ACHN (cell line): Measurements from ENCODE around the gene SOX5.
"Not testable (repeated sequence)": the region's sequence is repeated elsewhere in the genome, so short reads cannot be mapped to it uniquely, and the experiment has no call there.

Experiments
- DNase-seq: peaks from one replicate; pipeline ENCODE4 v3.0.0-alpha.2; 2015
- in situ Hi-C: cut with HindIII; loops from 2 replicates; pipeline ENCODE4 v1.10.0; 2017; ENCODE audit warnings: low sequenced_read_pairs, low pct_ligation_motif_present, low pct_unique_long_range_greater_than_20kb

The SOX5 gene

GRCh38 chr12:23722655-23723054, 226.8 kb downstream of the SOX5 start:
- in situ Hi-C loops: no loop called here
- no peak for DNase-seq

GRCh38 chr12:23721268-23721667, 228.2 kb downstream of the SOX5 start:
- DNase-seq: no peak
- in situ Hi-C loops: no loop called here

GRCh38 chr12:23719493-23719892, 230.0 kb downstream of the SOX5 start:
- DNase-seq: no peak
- in situ Hi-C loops: no loop called here

GRCh38 chr12:23710361-23710760, 239.1 kb downstream of the SOX5 start:
- in situ Hi-C loops, DNase-seq: not testable (repeated sequence)

- DNase-seq: no peak
- in situ Hi-C loops: no loop called here
Observed at GRCh38 chr12:23708185-23708837, 241.2 kb downstream of the SOX5 start.

GRCh38 chr12:23707270-23707669, 242.2 kb downstream of the SOX5 start:
- in situ Hi-C loops: no loop called here
- DNase-seq: no peak

GRCh38 chr12:23704992-23705943, 244.2 kb downstream of the SOX5 start:
- in situ Hi-C loops: no loop called here
- DNase-seq: no peak

GRCh38 chr12:23703051-23703450, 246.4 kb downstream of the SOX5 start:
- DNase-seq: no peak
- in situ Hi-C loops: no loop called here

- DNase-seq: no peak
- in situ Hi-C loops: no loop called here
Observed at GRCh38 chr12:23699031-23699430, 250.4 kb downstream of the SOX5 start.

GRCh38 chr12:23694920-23695319, 254.6 kb downstream of the SOX5 start:
- DNase-seq: no peak
- in situ Hi-C loops: no loop called here

GRCh38 chr12:23694307-23694706, 255.2 kb downstream of the SOX5 start:
- DNase-seq: no peak
- in situ Hi-C loops: no loop called here

GRCh38 chr12:23687947-23688346, 261.5 kb downstream of the SOX5 start:
- no peak for DNase-seq

GRCh38 chr12:23686095-23686494, 263.4 kb downstream of the SOX5 start:
- in situ Hi-C loops: no loop called here
- no peak for DNase-seq

More at GRCh38 chr12:23687947-23688346, 261.5 kb downstream of the SOX5 start:
- in situ Hi-C loops: no loop called here

- DNase-seq: no peak
- in situ Hi-C loops: no loop called here
Observed at GRCh38 chr12:23684121-23684520, 265.3 kb downstream of the SOX5 start.

- DNase-seq: no peak
- in situ Hi-C loops: no loop called here
Observed at GRCh38 chr12:23681237-23681636, 268.2 kb downstream of the SOX5 start.

- no peak for DNase-seq
- in situ Hi-C loops: no loop called here
Observed at GRCh38 chr12:23674064-23674463, 275.4 kb downstream of the SOX5 start.

GRCh38 chr12:23671881-23672280, 277.6 kb downstream of the SOX5 start:
- DNase-seq: no peak
- in situ Hi-C loops: no loop called here

GRCh38 chr12:23670684-23671083, 278.8 kb downstream of the SOX5 start:
- DNase-seq: no peak
- in situ Hi-C loops: no loop called here

GRCh38 chr12:23669691-23670090, 279.8 kb downstream of the SOX5 start:
- in situ Hi-C loops: no loop called here

GRCh38 chr12:23666866-23667265, 282.6 kb downstream of the SOX5 start:
- DNase-seq: no peak
- in situ Hi-C loops: no loop called here

More at GRCh38 chr12:23669691-23670090, 279.8 kb downstream of the SOX5 start:
- DNase-seq: no peak
